IMR-90 (cell line): ENCODE measurements around the gene KCNH2. TPM values are rescaled to one million over a fixed set of nuclear protein-coding genes. Genes with fewer than 3 reads are reported as not detected.

Experiments
- ATAC-seq: fragments of 200-7000 bp; cut with Tn5 transposase; 2 replicates; pipeline ENCODE4 v1.9.1; 2020; ENCODE audit warnings: low read depth, mild to moderate bottlenecking, moderate library complexity
- BruUV-seq: library from RNA; stranded (reverse); fragments of 400-500 nt; replicated peaks from 2 replicates; lab custom pipeline; 2021; lab: Mats Ljungman, UMichigan
- CTCF ChIA-PET: fragments of 300-600 bp; formaldehyde crosslinking; extraction: SDS; loops from one replicate; lab custom pipeline; 2021; ENCODE audit warnings: antibody characterized with exemption; lab: Yijun Ruan, JAX
- POLR2A ChIA-PET: fragments of 300-600 bp; sonication (Branson Sonifier 250); formaldehyde crosslinking; loops from one replicate; lab custom pipeline; 2022; ENCODE audit warnings: antibody characterized with exemption; ENCODE audit not compliant: unreplicated experiment; lab: Charles Lee
- DNase-seq: peaks from one replicate; pipeline ENCODE4 v3.0.0; 2013
- H2AFZ ChIP-seq: replicated peaks from 2 replicates; pipeline ENCODE3; 2013; ENCODE audit warnings: low read length, mild to moderate bottlenecking; ENCODE audit not compliant: poor library complexity
- H2AK5ac ChIP-seq: 2 replicates; pipeline ENCODE4 v1.6.1; 2013; ENCODE audit warnings: low read depth, low read length, inconsistent platforms
- H2AK9ac ChIP-seq: replicated peaks from 2 replicates; pipeline ENCODE3; 2013; ENCODE audit warnings: mild to moderate bottlenecking, low read depth, low read length, moderate library complexity; ENCODE audit not compliant: poor library complexity
- H2BK120ac ChIP-seq: 2 replicates; pipeline ENCODE4 v1.6.1; 2013; ENCODE audit warnings: low read depth, low read length, inconsistent platforms
- H2BK15ac ChIP-seq: 3 replicates; pipeline ENCODE4 v1.6.1; 2013; ENCODE audit warnings: low read depth, low read length, inconsistent platforms
- H2BK20ac ChIP-seq: 2 replicates; pipeline ENCODE4 v1.6.1; 2013; ENCODE audit warnings: low read depth, mild to moderate bottlenecking, inconsistent platforms, low read length, moderate library complexity
- H2BK5ac ChIP-seq: 2 replicates; pipeline ENCODE4 v1.6.1; 2013; ENCODE audit warnings: mild to moderate bottlenecking, low read depth, low read length, inconsistent platforms; ENCODE audit not compliant: poor library complexity, severe bottlenecking
- H3K14ac ChIP-seq: replicated peaks from 2 replicates; pipeline ENCODE4 v1.6.1; 2013; ENCODE audit warnings: low read depth, low read length, inconsistent platforms
- H3K18ac ChIP-seq: 2 replicates; pipeline ENCODE4 v1.6.1; 2013; ENCODE audit warnings: low read depth, low read length, control low read depth
- H3K23ac ChIP-seq: 2 replicates; pipeline ENCODE4 v1.6.1; 2013; ENCODE audit warnings: low read depth, low read length, inconsistent platforms
- H3K27ac ChIP-seq: 2 replicates; pipeline ENCODE4 v1.5.1; 2013; ENCODE audit warnings: mild to moderate bottlenecking, control low read depth, low read length; ENCODE audit not compliant: insufficient read depth
- H3K27me3 ChIP-seq: 2 replicates; pipeline ENCODE4 v1.6.1; 2013; ENCODE audit warnings: low read length; ENCODE audit not compliant: control insufficient read depth, insufficient read depth
- H3K36me3 ChIP-seq: 2 replicates; pipeline ENCODE4 v1.6.1; 2013; ENCODE audit warnings: low read length, mixed read lengths; ENCODE audit not compliant: control insufficient read depth, insufficient read depth
- H3K4ac ChIP-seq: 2 replicates; pipeline ENCODE4 v1.6.1; 2013; ENCODE audit warnings: low read depth, low read length, inconsistent platforms
- H3K4me1 ChIP-seq: 2 replicates; pipeline ENCODE4 v1.6.1; 2013; ENCODE audit warnings: low read length, mixed read lengths; ENCODE audit not compliant: control insufficient read depth, insufficient read depth
- H3K4me2 ChIP-seq: 2 replicates; pipeline ENCODE4 v1.6.1; 2013; ENCODE audit warnings: low read depth, mild to moderate bottlenecking, control low read depth, low read length, moderate library complexity
- H3K4me3 ChIP-seq: 2 replicates; pipeline ENCODE4 v1.5.1; 2013; ENCODE audit warnings: low read depth, mild to moderate bottlenecking, control low read depth, low read length, moderate library complexity; ENCODE audit not compliant: insufficient read depth
- H3K56ac ChIP-seq: 2 replicates; pipeline ENCODE4 v1.6.1; 2013; ENCODE audit warnings: low read length, inconsistent platforms; ENCODE audit not compliant: insufficient read depth; ENCODE audit errors: extremely low read depth
- H3K79me1 ChIP-seq, 2 experiments: 2 replicates each; pipeline ENCODE4 v1.6.1; 2013; ENCODE audit warnings: low read length in 2 of 2, inconsistent platforms in 1 of 2, low read depth in 1 of 2
- H3K9ac ChIP-seq: 2 replicates; pipeline ENCODE4 v1.6.1; 2013; ENCODE audit warnings: low read depth, low read length, control low read depth
- H3K9me1 ChIP-seq: 2 replicates; pipeline ENCODE4 v1.6.1; 2013; ENCODE audit warnings: low read length, inconsistent platforms; ENCODE audit not compliant: insufficient read depth
- H3K9me3 ChIP-seq: 2 replicates; pipeline ENCODE4 v1.6.1; 2013; ENCODE audit warnings: low read length; ENCODE audit not compliant: control insufficient read depth, insufficient read depth
- H4K20me1 ChIP-seq: 2 replicates; pipeline ENCODE4 v1.6.1; 2013; ENCODE audit warnings: low read length, inconsistent platforms; ENCODE audit not compliant: insufficient read depth
- H4K5ac ChIP-seq: 2 replicates; pipeline ENCODE4 v1.6.1; 2013; ENCODE audit warnings: mild to moderate bottlenecking, low read depth, low read length, control low read depth
- H4K8ac ChIP-seq, 2 experiments: 2 replicates each; pipeline ENCODE4 v1.6.1; 2013; ENCODE audit warnings: low read depth in 2 of 2, low read length in 2 of 2, control low read depth in 1 of 2, inconsistent platforms in 1 of 2
- H4K91ac ChIP-seq: 2 replicates; pipeline ENCODE4 v1.6.1; 2013; ENCODE audit warnings: low read depth, low read length, inconsistent platforms; ENCODE audit not compliant: insufficient read depth
- CEBPB ChIP-seq: IDR thresholded peaks from 2 replicates; pipeline ENCODE4 v1.6.1; 2012; ENCODE audit warnings: low read depth, low read length, improper control_type of control experiment
- FOS ChIP-seq: fragments of 150-350 bp; IDR thresholded peaks from 2 replicates; pipeline ENCODE4 v1.6.1; 2016; ENCODE audit warnings: low read depth, low read length
- MAZ ChIP-seq: IDR thresholded peaks from 2 replicates; pipeline ENCODE4 v1.6.1; 2012; ENCODE audit warnings: low read depth, mild to moderate bottlenecking, low read length, improper control_type of control experiment, moderate library complexity, borderline replicate concordance
- MXI1 ChIP-seq: IDR thresholded peaks from 2 replicates; pipeline ENCODE4 v1.6.1; 2012; ENCODE audit warnings: low read depth, mild to moderate bottlenecking, low read length, moderate library complexity, borderline replicate concordance
- RAD21 ChIP-seq: IDR thresholded peaks from 2 replicates; pipeline ENCODE4 v1.6.1; 2012; ENCODE audit warnings: low read length, improper control_type of control experiment
- RCOR1 ChIP-seq: IDR thresholded peaks from 2 replicates; pipeline ENCODE4 v1.6.1; 2012; ENCODE audit warnings: mild to moderate bottlenecking, low read length, improper control_type of control experiment; ENCODE audit not compliant: insufficient replicate concordance
- RFX5 ChIP-seq: IDR thresholded peaks from 2 replicates; pipeline ENCODE4 v1.8.0; 2012; ENCODE audit warnings: low read depth, mild to moderate bottlenecking, low read length, moderate library complexity
- SMC3 ChIP-seq: fragments of 150-350 bp; IDR thresholded peaks from 2 replicates; pipeline ENCODE4 v1.6.1; 2016; ENCODE audit warnings: low read depth, mild to moderate bottlenecking, antibody characterized with exemption, low read length, moderate library complexity
- USF2 ChIP-seq: fragments of 150-350 bp; IDR thresholded peaks from 2 replicates; pipeline ENCODE4 v1.6.1; 2017; ENCODE audit warnings: mild to moderate bottlenecking, antibody characterized with exemption, low read length, low read depth
- WGBS, 2 experiments: methylation state at CpG; one replicate each; pipeline versions ENCODE4 v1.1.5 to v1.1.7; 2013; ENCODE audit warnings: missing lambda C conversion rate in 2 of 2; ENCODE audit not compliant: insufficient read length in 1 of 2; ENCODE audit errors: extremely low coverage in 2 of 2; 5-methylcytosine and 5-hydroxymethylcytosine counted together
- dilution Hi-C: fragments of 300-500 bp; cut with HindIII; formaldehyde crosslinking; loops from one replicate; pipeline ENCODE4 v1.14.3; 2018; ENCODE audit warnings: low sequenced_read_pairs; ENCODE audit not compliant: unreplicated experiment
- in situ Hi-C: fragments of 300-500 bp; cut with MboI; formaldehyde crosslinking; loops from 3 replicates; pipeline ENCODE4 v1.14.3; 2019; ENCODE audit warnings: low sequenced_read_pairs, inconsistent platforms, mixed read lengths
- intact Hi-C: fragments of 100-400 bp; cut with micrococcal nuclease; formaldehyde crosslinking; loops from 2 replicates; pipeline ENCODE4 v1.10.0; 2022
- polyA plus RNA-seq, 3 experiments: library from polyadenylated mRNA; depleted of rRNA; stranded (reverse); fragments of >200 nt; gene quantifications; 2 replicates each; pipeline ENCODE4 v1.2.3, GENCODE V29; 2012; ENCODE audit warnings: low replicate concordance in 1 of 3
- total RNA-seq: library from RNA; depleted of rRNA; stranded (reverse); fragments of >200 nt; gene quantifications from 2 replicates; pipeline ENCODE4 v1.2.3, GENCODE V29; 2012
- TF ChIP-seq, protein P1 (sequence below): fragments of 150-350 bp; IDR thresholded peaks from 2 replicates; pipeline ENCODE4 v1.6.1; 2016; ENCODE audit warnings: low read depth, mild to moderate bottlenecking, low read length, moderate library complexity, borderline replicate concordance

Gene KCNH2
- total and polyA plus RNA-seq, 2 of the 4 experiments (the other 2 are of a cell fraction), result 0.90 to 2.1 TPM

DNA sequence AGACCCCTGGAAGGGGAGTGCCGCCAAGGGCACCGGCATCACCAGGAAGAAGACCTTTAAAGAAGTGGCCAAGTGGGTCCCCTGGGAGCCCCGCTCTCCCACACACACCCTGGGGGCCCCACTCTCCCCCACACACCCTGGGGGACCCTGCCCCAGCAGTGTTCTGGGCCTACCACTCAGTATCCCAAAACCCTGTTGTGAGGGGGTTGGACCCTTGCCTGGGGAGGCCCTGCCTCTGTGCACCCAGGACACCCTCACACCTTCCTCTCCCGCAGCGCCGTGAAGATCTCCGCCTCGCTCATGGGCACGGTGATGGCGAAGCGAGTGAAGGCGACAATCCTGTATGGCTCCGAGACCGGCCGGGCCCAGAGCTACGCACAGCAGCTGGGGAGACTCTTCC lies 23.4 kb upstream of the KCNH2 start:
- Histone ChIP-seq H3K9me3 (no peaks in the 10 kb centered on the region), H3K56ac (no peak overlapping the region), H3K9ac (no peak overlapping the region), H3K9me1 (no peaks in the 10 kb centered on the region), H2BK20ac (no peak overlapping the region), H3K4me2 (no peak overlapping the region), H4K91ac (no peak overlapping the region), H3K4me3 (no peak overlapping the region), H2BK120ac (no peak overlapping the region), H3K14ac (no peak overlapping the region), H3K79me1 (no peaks in the 10 kb centered on the region), H3K4me1 (peaks cover 2% of the 10 kb centered on the region; the same call in 1 of the 2 replicates), H4K8ac (no peak overlapping the region), H3K23ac (no peak overlapping the region), H2BK15ac (no peak overlapping the region), H3K4ac (no peak overlapping the region), H3K27ac (no peak overlapping the region), H2AK9ac (no peak overlapping the region), H3K27me3 (peaks cover 15% of the 10 kb centered on the region), H2AFZ (no peak overlapping the region), H3K36me3 (no peaks in the 10 kb centered on the region), H4K20me1 (no peaks in the 10 kb centered on the region), H2BK5ac (no peak overlapping the region), H3K18ac (no peak overlapping the region), H2AK5ac (no peak overlapping the region), H4K5ac (no peak overlapping the region)
- TF ChIP-seq MXI1, result no peak
- no peak for TF ChIP-seq SMC3
- no peak for TF ChIP-seq FOS
- TF ChIP-seq, protein P1, sequence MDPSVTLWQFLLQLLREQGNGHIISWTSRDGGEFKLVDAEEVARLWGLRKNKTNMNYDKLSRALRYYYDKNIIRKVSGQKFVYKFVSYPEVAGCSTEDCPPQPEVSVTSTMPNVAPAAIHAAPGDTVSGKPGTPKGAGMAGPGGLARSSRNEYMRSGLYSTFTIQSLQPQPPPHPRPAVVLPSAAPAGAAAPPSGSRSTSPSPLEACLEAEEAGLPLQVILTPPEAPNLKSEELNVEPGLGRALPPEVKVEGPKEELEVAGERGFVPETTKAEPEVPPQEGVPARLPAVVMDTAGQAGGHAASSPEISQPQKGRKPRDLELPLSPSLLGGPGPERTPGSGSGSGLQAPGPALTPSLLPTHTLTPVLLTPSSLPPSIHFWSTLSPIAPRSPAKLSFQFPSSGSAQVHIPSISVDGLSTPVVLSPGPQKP, result no peak
- no peak for TF ChIP-seq RFX5
- no peak for TF ChIP-seq MAZ
- TF ChIP-seq CEBPB, result no peak
- TF ChIP-seq USF2, result no peak
- TF ChIP-seq RCOR1, result no peak
- TF ChIP-seq RAD21, result no peak
- intact Hi-C loops, result no loop called here
- in situ Hi-C loops, result no loop called here
- dilution Hi-C loops, result no loop called here
- 100% methylated on average over 2 of the region's 16 CpGs; no CpG with 5 or more reads in 1 of the 2 experiments for WGBS, 2 experiments
- DNase-seq (no peak), ATAC-seq (no peak)
- no TSS peak for BruUV-seq
- POLR2A ChIA-PET, result no interaction called here
- CTCF ChIA-PET, result no interaction called here
